ENCODE measurements around the gene ZNF774.
"Not testable (repeated sequence)": the region's sequence is repeated elsewhere in the genome, so short reads cannot be mapped to it uniquely, and the experiment has no call there.

The ZNF774 gene

GRCh38 chr15:90388462-90389380 lies 36.6 kb downstream of the ZNF774 start:
- peak; percentile 14 for DNase-seq (ENCODE audit: low read depth)

- no peak for DNase-seq (ENCODE audit: low read depth)
Measured at GRCh38 chr15:90389513-90389912, 37.4 kb downstream of the ZNF774 start.

- no peak for DNase-seq (ENCODE audit: low read depth)
Measured at GRCh38 chr15:90393040-90393439, 41.0 kb downstream of the ZNF774 start.

GRCh38 chr15:90394074-90394473 lies 42.0 kb downstream of the ZNF774 start:
- no peak for DNase-seq (ENCODE audit: low read depth)

- DNase-seq (ENCODE audit: low read depth): no peak
Measured at GRCh38 chr15:90394748-90395442, 42.8 kb downstream of the ZNF774 start.

- no peak for DNase-seq (ENCODE audit: low read depth)
Measured at GRCh38 chr15:90396321-90396720, 44.2 kb downstream of the ZNF774 start.

- DNase-seq (ENCODE audit: low read depth): no peak
Measured at GRCh38 chr15:90400005-90400758, 48.1 kb downstream of the ZNF774 start.

GRCh38 chr15:90400759-90401314 lies 48.8 kb downstream of the ZNF774 start:
- peak; percentile 36 for DNase-seq (ENCODE audit: low read depth)

- no peak for DNase-seq (ENCODE audit: low read depth)
Measured at GRCh38 chr15:90401495-90401894, 49.4 kb downstream of the ZNF774 start.

GRCh38 chr15:90402223-90402622 lies 50.1 kb downstream of the ZNF774 start:
- DNase-seq (ENCODE audit: low read depth): no peak

- no peak for DNase-seq (ENCODE audit: low read depth)
Measured at GRCh38 chr15:90402767-90403166, 50.7 kb downstream of the ZNF774 start.

GRCh38 chr15:90405055-90405607 lies 53.0 kb downstream of the ZNF774 start:
- DNase-seq (ENCODE audit: low read depth): no peak

GRCh38 chr15:90407336-90407735 lies 55.3 kb downstream of the ZNF774 start:
- no peak for DNase-seq (ENCODE audit: low read depth)

GRCh38 chr15:90407871-90408317 lies 55.8 kb downstream of the ZNF774 start:
- no peak for DNase-seq (ENCODE audit: low read depth)

- no peak for DNase-seq (ENCODE audit: low read depth)
Measured at GRCh38 chr15:90408657-90409056, 56.6 kb downstream of the ZNF774 start.

GRCh38 chr15:90409587-90409986 lies 57.5 kb downstream of the ZNF774 start:
- DNase-seq (ENCODE audit: low read depth): not testable (repeated sequence)

GRCh38 chr15:90410316-90410715 lies 58.2 kb downstream of the ZNF774 start:
- DNase-seq (ENCODE audit: low read depth): not testable (repeated sequence)

GRCh38 chr15:90411176-90411575 lies 59.1 kb downstream of the ZNF774 start:
- DNase-seq (ENCODE audit: low read depth): no peak

All from stimulated activated CD8-positive, alpha-beta memory T cell treated with anti-CD3 and anti-CD28 coated beads, Interleukin-15, amount 100 ng/mL, for 1 hour (primary cell).